Keratinocyte (primary cell): ENCODE measurements around the gene MAGI2.

Source experiments
- CTCF ChIP-seq, 3 experiments: IDR thresholded peaks in 1 of 3; conservative IDR thresholded peaks in 1 of 3; optimal IDR thresholded peaks in 1 of 3; 2 replicates in 2 of 3; 3 replicates in 1 of 3; pipeline versions ENCODE3 to v1.5.1; 2011; ENCODE audit warnings: low read length in 3 of 3, mild to moderate bottlenecking in 3 of 3, moderate library complexity in 2 of 3, control low read depth in 1 of 3, inconsistent platforms in 1 of 3; ENCODE audit not compliant: insufficient read depth in 2 of 3; ENCODE audit errors: extremely low read depth in 1 of 3
- EZH2 ChIP-seq: IDR thresholded peaks from one replicate; pipeline ENCODE4 v1.6.1; 2012; ENCODE audit warnings: inconsistent platforms, mild to moderate bottlenecking, low read length, moderate library complexity

DNA sequence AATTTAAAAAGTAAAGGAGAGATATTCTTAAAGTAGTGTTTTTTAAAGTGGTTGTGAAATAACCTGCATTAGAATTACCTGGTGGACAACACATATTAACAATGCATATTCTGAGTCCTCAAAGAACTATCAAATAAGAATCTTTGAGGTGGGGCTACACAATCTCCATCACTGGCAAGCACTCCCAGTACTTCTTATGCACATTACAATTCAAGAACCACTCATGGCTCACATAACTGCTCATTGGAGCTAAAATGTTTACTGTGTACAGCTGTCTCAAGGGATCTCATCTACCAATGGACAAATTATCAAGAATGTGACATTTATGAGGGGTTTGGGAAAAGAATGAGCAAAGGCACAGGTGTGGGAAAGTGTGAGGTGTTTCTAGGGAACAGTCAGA, 962.9 kb downstream of the MAGI2 start:
- no peak for TF ChIP-seq CTCF (optimal IDR thresholded peaks at IDR 0.05 in 1 of 3, IDR thresholded peaks at IDR 0.05 in 1 of 3, conservative IDR thresholded peaks at IDR 0.05 in 1 of 3; ENCODE audit: extremely low read depth in 1 of 3, insufficient read depth in 2 of 3, low read length in 3 of 3)
- TF ChIP-seq EZH2: no peak
